GM18526 (cell line): ENCODE data around the gene CRLF3.

Source experiments
- POLR2A ChIP-seq: IDR thresholded peaks from 3 replicates; pipeline ENCODE4 v1.6.1; 2011; ENCODE audit not compliant: insufficient read length; ENCODE audit errors: extremely low read depth

CRLF3 gene, protein sequence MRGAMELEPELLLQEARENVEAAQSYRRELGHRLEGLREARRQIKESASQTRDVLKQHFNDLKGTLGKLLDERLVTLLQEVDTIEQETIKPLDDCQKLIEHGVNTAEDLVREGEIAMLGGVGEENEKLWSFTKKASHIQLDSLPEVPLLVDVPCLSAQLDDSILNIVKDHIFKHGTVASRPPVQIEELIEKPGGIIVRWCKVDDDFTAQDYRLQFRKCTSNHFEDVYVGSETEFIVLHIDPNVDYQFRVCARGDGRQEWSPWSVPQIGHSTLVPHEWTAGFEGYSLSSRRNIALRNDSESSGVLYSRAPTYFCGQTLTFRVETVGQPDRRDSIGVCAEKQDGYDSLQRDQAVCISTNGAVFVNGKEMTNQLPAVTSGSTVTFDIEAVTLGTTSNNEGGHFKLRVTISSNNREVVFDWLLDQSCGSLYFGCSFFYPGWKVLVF

DNA sequence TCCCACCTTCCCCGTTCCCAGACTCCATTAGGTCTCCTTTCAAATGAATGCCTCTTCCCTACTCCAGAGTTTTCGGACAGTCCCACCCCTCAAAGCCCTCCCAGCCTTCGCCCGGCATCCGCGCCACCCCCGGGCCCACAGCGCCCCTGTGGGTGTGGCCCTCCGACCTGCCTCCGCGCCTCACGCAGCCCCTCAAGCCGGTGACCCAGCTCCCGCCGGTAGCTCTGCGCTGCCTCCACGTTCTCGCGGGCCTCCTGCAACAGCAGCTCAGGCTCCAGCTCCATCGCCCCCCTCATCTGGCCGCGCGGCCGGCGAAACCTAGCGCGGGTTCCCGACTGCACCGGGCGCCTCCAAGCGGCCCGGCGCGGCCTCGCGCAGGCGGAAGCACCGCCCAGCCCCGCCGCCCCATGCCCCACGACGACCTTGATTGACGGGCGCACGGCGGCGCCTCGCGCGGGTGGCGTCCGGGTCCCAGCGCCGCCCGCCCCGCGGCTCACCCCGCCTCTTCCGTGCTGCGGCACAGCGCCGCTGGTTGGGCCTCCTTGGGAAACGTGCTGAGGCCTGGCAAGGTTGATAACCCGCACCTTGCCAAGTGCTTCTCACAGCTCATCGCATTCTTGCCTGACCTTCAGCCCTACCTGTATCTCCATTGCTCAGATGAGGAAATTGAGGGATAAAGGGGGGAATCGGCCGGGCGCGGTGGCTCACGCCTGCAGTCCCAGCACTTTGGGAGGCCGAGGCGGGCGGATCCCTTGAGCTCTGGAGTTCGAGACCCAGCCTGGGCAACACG lies at the start of gene CRLF3:
Gene CRLF3, minus strand, starts transcription at position 337 of the 790 bp plus-strand sequence. Its CDS starts 41 bp downstream, at position 296.
- peak; percentile 88 for TF ChIP-seq POLR2A

DNA sequence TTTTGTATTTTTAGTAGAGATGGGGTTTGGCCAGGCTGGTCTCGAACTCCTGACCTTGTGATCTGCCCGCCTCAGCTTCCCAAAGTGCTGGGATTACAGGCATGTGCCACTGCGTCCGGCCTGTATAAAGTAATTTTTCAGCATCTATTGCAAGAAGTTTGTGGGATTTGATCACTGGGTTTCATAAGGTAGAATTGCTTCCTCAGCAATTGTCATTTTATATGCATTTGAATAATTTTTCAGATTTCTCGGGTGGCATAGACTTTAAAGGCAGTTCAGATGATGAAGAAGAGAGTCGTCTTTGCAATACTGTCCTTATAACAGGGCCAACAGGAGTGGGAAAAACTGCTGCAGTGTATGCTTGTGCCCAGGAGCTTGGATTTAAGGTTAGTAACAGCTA lies 44.5 kb upstream of the CRLF3 start:
- TF ChIP-seq POLR2A, result no peak

DNA sequence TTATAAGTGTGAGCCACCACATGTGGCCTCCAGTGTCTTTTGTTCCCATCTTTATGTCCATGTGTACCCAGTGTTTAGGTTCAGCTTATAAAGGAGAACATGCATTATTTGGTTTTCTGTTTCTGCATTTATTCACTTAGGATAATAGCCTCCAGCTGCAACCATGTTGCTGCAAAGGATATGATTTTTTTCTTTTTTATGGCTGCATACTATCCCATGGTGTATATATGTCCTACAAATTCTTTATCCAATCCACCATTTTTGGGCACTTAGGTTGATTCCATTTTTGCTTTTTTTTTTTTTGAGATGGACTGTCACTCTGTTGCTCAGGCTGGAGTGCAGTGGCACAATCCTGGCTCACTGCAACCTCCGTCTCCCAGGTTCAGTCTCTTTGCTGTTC lies 40.1 kb upstream of the CRLF3 start:
- no peak for TF ChIP-seq POLR2A

DNA sequence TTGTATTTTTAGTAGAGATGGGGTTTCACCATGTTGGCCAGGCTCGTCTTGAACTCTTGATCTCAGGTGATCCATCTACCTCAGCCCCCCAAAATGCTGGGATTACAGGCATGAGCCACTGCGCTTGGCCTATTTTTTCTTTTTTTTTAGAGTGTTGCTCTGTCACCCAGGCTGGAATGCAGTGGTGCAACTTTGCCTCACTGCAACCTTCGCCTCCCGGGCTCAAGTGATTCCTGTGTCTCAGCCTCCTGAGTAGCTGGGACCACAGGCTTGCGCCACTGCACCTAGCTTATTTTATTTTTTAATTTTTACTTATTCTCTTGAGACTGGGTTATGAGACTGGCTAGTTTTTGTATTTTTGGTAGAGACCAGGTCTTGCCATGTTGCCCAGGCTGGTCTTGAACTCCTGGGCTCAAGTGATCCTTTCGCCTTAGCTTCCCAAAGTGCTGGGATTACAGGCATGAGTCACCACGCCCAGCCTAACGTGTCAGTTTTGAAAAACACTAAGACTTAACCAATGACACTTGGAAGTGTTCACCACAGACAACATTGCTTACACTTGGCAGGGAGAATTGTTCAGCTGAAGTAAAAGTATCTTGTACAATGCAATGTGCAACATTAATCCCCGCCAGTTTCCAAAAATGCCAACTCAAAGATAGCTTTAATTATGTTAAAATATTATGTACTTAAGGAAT lies 34.2 kb upstream of the CRLF3 start:
- TF ChIP-seq POLR2A, result no peak

DNA sequence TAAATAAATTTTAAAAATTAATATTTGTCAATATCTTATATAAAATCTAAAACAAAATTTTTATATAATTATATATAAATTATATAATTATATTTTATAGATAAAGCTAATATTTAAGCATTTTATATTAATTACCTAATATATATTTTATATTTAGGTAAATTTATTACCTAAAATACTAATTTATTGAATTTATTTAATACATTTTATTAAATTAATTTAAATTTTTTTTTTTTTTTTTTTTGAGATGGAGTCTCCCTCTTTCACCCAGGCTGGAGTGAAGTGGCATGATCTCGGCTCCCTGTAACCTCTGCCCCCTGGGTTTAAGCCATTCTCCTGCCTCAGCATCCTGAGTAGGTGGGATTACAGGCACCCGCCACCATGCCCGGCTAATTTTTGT lies 29.7 kb upstream of the CRLF3 start:
- TF ChIP-seq POLR2A, result no peak

DNA sequence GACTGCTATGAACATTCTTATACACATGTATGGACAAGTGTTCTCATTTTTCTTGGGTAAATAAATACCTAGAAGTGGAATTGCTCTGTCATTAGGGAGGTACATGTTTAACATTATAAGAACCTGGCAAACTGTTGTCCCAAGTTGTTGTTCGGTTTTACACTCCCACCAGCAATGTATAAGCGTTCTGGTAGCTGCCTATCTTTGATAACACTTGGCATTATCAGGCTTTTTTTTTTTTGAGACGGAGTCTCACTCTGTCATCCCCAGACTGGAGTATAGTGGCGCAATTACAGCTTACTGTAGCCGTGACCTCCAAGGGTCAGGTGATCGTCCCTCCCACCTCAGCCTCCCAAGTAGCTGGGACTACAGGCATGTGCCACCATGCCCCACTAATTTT lies 23.5 kb upstream of the CRLF3 start:
- no peak for TF ChIP-seq POLR2A

DNA sequence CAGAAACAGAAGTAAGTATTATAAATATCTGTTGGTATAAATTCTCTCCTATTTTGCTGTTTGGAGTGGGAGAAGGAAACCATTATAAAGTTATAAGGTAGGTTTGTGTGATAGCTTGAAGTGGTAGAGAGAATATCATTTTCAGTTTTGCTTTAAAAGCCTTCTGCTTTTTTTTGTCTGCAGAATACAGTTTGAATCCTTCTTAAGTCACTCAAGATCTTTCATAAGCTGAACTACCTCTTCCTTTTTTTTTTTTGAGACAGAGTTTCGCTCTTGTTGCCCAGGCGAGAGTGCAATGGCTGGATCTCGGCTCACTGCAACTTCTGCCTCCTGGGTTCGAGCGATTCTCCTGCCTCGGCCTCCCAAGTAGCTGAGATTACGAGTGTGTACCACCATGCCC lies 16.3 kb upstream of the CRLF3 start:
- no peak for TF ChIP-seq POLR2A

DNA sequence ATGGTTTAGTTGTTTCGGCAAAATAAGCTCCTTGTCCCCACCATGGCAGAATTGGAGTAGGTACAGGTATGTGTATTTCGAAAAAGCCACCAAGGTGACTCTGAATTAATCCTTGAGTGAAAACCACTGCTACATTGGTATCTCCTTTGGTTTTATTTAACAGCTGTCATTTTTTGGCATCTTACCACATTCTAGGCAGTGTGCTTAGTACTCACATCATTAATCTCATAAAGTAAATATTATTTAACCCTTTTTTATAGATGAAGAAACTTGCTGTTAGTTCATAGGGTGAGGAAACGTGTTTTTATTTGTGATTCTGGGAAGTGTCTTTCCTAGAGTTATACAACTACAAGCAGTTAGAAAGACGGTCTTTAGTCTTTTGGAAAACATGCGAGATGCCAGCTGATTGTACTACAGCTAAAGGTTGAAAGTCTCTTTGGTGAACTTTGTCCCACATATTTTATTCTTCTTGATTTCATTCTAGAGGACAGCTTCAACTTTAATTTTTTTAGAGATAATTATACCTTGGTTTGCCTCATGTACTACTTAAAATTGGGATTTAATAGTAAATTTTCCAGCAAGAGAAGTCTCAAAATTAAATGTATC lies 13.8 kb upstream of the CRLF3 start:
- TF ChIP-seq POLR2A, result no peak

DNA sequence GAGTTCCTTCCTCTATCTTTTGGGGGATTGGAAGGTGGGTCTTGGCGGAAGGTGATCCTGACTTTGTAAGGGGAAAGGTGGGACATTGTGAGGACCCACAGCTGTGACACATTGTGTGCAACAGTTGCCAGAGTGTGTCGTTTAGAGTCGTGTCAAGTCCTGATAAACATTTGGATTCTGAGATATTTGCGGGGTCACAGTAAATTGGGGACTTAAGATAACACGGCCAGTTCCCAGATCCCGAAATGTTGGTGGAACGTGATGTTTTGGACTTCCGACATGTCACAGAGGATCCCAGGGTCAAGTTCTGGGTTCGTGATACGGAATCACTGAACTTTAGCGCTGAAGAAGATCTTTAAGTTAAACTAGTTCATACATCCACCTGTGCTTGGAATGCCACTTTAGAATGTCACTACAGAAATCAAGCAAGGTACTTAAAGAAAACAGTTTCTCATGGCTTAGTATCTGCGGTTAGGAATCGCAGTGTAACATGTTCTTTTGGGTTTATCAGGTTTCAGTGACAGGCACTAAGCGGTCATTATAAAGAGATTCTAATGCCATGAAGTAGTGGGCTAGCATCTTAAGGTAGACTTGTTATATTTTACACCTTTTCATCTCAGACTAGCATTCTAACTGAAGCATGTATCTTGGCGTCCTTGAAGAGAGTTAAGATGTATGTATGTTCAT lies 8.1 kb upstream of the CRLF3 start:
- TF ChIP-seq POLR2A, result no peak

DNA sequence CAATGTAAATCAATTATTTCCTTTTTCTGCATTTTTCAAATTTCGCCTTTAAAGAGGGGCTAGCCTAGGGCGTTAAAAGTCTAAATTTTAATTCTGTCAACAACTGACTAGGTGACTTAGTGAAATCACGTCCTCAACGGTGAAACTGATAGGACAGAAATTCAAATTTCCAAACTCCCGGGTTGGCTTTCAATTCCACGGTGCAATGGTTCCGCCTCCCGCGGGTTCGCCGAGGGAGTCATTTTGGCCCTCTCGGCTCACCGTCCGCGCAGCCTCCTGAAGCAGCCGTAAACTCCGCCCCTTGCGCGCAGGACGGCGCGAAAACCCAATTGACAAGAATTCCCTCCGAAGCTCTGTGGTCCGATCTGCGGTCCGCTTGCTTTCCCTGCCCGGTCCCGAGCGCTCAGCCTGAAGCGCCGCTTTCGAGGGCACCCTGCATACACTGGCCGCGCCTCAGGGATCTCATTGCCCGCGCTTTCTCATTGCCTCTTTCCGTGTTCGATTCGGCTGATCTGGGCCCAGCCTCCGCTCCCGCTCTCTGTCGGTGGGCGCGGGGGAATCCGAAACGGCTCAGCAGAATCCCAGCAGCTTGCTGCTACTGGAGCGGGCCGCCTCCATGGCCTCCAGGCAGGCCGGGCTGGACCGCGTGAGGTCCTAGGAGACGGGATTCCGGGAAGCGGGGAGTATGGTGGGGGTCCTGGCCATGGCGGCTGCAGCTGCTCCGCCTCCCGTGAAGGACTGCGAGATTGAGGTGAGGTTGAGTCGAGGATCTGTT lies 7.4 kb upstream of the CRLF3 start, which contains the start of gene ATAD5:
Gene ATAD5, plus strand, starts transcription at position 304 of the 775 bp plus-strand sequence. Its CDS starts 382 bp downstream, at position 686.
- peak; percentile 80 for TF ChIP-seq POLR2A

DNA sequence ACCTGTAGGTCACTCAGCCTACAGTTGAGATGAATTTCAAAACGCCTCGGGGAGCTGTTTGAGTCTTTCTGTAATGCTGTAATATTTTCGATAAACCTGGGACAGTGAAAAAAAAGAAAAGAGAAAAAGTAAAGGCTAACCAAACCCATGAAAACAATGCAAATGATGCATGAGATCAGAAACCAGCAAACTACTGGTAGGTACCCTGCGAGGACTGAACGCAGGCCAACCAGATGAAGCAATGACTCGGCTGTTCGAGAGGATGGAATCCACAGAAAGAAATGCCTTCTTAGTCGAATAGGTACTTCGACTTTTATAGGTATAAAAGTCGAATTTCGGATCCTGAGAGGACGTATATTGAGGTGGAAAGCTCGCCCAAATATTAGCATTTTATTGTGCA lies 6.8 kb upstream of the CRLF3 start:
- no peak for TF ChIP-seq POLR2A

DNA sequence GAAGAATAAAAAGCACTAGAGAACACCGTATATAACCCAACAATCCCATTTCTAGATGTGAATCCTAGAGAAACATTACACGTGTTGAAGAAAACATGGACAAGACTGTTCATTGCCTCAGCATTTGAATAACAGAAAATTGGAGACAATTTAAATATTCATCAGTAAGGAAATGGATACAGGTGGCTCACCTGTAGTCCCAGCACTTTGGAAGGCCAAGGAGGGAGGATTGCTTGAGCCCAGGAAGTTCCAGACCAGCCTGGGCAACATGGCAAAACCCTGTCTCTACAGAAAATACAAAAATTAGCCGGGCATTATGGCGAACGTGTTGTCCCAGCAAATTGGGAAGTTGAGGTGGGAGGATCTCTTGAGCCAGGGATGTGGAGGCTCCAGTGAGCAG lies 4.5 kb upstream of the CRLF3 start:
- TF ChIP-seq POLR2A, result no peak

DNA sequence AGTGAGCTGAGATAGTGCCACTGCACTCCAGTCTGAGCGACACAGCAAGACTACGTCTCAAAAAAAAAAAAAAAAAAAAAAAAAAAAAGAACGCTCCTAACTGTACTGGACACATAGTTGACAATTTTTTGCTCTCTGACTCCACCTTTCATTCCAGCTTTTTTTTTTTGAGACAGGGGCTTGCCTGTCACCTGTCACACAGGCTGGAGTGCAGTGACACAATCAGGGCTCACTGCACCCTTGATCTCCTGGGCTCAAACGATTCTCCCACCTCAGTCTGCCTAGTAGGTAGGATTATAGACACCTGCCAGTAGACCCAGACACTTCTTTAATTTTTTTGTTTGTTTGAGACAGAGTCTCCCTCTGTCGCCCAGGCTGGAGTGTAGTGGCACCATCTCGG lies 2.6 kb upstream of the CRLF3 start:
- TF ChIP-seq POLR2A, result no peak

DNA sequence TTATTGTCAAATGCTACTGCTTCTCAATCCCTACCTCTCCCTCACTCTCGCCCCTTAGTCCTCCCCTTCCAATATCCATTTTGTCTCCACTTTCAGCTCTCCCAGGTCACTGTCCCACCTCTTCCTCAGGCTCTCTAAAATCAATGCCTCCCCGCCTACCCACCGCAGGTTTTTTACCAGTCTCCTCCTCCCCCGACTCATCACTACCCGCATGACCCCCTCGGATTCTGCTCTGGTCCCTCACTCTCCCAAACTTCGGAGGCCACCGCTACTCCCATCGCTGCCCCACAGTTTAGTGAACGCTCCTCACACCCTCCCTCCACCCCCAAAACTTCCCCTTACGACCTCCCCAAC lies 513 bp downstream of the CRLF3 start:
- no peak for TF ChIP-seq POLR2A
